ENCODE data around the gene RNASEH2A.

GRCh38 chr19:12843999-12844732 lies 37.8 kb downstream of the RNASEH2A start:
- TF ChIP-seq POLR2A (IDR thresholded peaks at IDR 0.05) (no peak), CTCF (IDR thresholded peaks at IDR 0.05) (no peak)
